Measurements from ENCODE around the gene LACC1. TPM values are rescaled to one million over a fixed set of nuclear protein-coding genes. Genes with fewer than 3 reads are reported as not detected.
A peak's percentile ranks its signal among the peaks of the same experiment; 100 is the strongest.

The LACC1 gene
- total RNA-seq, 2 donors from 2014 or later: 6.7 to 10.9 TPM

DNA sequence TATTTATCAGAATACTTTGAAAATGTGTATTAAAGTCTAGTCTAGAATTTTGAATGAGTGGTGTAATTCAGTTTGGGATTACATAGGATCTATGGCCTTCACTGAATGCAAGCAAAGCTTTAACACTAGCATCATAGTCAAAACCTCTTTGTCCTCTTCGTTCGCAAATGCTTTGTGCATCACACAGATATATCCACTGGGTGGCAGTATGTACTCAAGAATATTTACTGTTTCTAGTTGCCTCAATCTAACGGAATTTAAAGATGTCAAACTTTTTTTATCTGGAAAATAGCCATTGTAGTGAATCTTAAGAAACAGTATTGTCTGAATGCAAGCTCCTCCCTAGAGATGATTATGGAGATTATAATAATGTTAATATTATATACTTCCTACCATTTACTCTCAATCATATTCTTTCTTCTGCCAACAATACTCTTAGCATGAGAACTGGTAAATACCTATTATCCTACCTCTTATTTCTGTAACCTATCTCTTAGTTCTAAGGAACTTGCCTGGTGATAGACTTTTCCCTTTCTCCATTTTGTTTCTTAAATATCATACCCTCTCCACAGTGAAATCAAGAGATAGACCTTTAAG lies 25.8 kb downstream of the LACC1 start:
- DNase-seq: peak; percentile 44
- H3K27ac ChIP-seq: no peak overlapping the region
- no peak overlapping the region for H3K9ac ChIP-seq (ENCODE audit: low read depth in 2 of 2, low read length in 2 of 2)
- H3K4me1 ChIP-seq: no peaks in the 10 kb centered on the region
- H3K4me3 ChIP-seq: no peak overlapping the region
- H3K36me3 ChIP-seq: no peaks in the 10 kb centered on the region
- peak; percentile 63 for TF ChIP-seq CTCF (IDR thresholded peaks at IDR 0.05)
- intact Hi-C loops (cut with DNase I): loop anchor here (2.0 to 10.0 kb wide), 3 partner anchors 537 to 1069 kb away; no protein-coding TSS in a partner anchor
- no peaks in the 10 kb centered on the region for H3K9me3 ChIP-seq
- H3K27me3 ChIP-seq: no peaks in the 10 kb centered on the region

- no peaks in the 10 kb centered on the region for H3K27me3 ChIP-seq
- no peaks in the 10 kb centered on the region for H3K36me3 ChIP-seq
- H3K4me1 ChIP-seq: no peaks in the 10 kb centered on the region
- no peak for DNase-seq
- peak; percentile 30 for TF ChIP-seq CTCF (IDR thresholded peaks at IDR 0.05)
- no peaks in the 10 kb centered on the region for H3K9me3 ChIP-seq
- no peak overlapping the region for H3K4me3 ChIP-seq
- no peak overlapping the region for H3K27ac ChIP-seq
- no peak overlapping the region for H3K9ac ChIP-seq (ENCODE audit: low read depth in 2 of 2, low read length in 2 of 2)
- intact Hi-C loops (cut with DNase I): loop anchor here (2.0 to 10.0 kb wide), 2 partner anchors 140 to 1066 kb away; no protein-coding TSS in a partner anchor
Observed at GRCh38 chr13:43908156-43909126, 28.7 kb downstream of the LACC1 start.

- intact Hi-C loops (cut with DNase I): no loop called here
- no peak for DNase-seq
- no peaks in the 10 kb centered on the region for H3K4me1 ChIP-seq
- TF ChIP-seq CTCF (IDR thresholded peaks at IDR 0.05): no peak
- H3K4me3 ChIP-seq: no peak overlapping the region
- no peaks in the 10 kb centered on the region for H3K9me3 ChIP-seq
- H3K27ac ChIP-seq: no peak overlapping the region
- H3K36me3 ChIP-seq: no peaks in the 10 kb centered on the region
- no peak overlapping the region for H3K9ac ChIP-seq (ENCODE audit: low read depth in 2 of 2, low read length in 2 of 2)
- no peaks in the 10 kb centered on the region for H3K27me3 ChIP-seq
Observed at GRCh38 chr13:43910856-43911255, 31.2 kb downstream of the LACC1 start.

DNA sequence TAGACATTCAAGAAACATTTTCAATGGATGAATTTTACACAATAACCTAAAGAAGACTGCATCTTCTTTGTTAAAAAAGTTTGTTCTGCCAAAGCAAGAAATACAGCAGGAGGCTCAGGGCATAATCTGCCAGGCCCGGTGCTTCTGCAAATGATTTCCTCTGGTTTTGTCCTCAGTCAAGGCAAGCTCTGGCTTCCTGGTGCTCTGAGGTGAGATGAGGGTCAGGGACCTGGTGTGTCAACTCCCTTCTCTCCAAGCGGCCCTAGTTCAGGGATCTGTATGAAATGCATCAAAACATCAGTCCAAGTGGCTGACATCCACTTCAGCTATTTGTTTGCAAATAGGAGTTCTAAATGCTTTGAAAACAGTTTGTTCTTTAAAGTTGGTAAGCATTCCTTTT lies 31.6 kb downstream of the LACC1 start:
- H3K9me3 ChIP-seq: no peaks in the 10 kb centered on the region
- no peak for DNase-seq
- no peak for TF ChIP-seq CTCF (IDR thresholded peaks at IDR 0.05)
- H3K27me3 ChIP-seq: no peaks in the 10 kb centered on the region
- H3K36me3 ChIP-seq: no peaks in the 10 kb centered on the region
- H3K4me1 ChIP-seq: no peaks in the 10 kb centered on the region
- no peak overlapping the region for H3K4me3 ChIP-seq
- H3K9ac ChIP-seq (ENCODE audit: low read depth in 2 of 2, low read length in 2 of 2): no peak overlapping the region
- intact Hi-C loops (cut with DNase I): no loop called here
- H3K27ac ChIP-seq: no peak overlapping the region

GRCh38 chr13:43911871-43912270 lies 32.2 kb downstream of the LACC1 start:
- Histone ChIP-seq H3K27me3 (no peaks in the 10 kb centered on the region), H3K36me3 (no peaks in the 10 kb centered on the region), H3K4me1 (no peaks in the 10 kb centered on the region), H3K4me3 (no peak overlapping the region), H3K27ac (no peak overlapping the region), H3K9me3 (no peaks in the 10 kb centered on the region), H3K9ac (ENCODE audit: low read depth in 2 of 2, low read length in 2 of 2) (no peak overlapping the region)
- intact Hi-C loops (cut with DNase I): no loop called here
- no peak for DNase-seq
- no peak for TF ChIP-seq CTCF (IDR thresholded peaks at IDR 0.05)
